ENCODE measurements around the gene TP53RK. TPM values are rescaled to one million over a fixed set of nuclear protein-coding genes. Genes with fewer than 3 reads are reported as not detected.

The TP53RK gene
- total and polyA plus RNA-seq, 2 of the 13 experiments (the other 11 are each of a cell fraction or from before 2014, with no cell fraction given) = 12.9 to 25.5 TPM

DNA sequence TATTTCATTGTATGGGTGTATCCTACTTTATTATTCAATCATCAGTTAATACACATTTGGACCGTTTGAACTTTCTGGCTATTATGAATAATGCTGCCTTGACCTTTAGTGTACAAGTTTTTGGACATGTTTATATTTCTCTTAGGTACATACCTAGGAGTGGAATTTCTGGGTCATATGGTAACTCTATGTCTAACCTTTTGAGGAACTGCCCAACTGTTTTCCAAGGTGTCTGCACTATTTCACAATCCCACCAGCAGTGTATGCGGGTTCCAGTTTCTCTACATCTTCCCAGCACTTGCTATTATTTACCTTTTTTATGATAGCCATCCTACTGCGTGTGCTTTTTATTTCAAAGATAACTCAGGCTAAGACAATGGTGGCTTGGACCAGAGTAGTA is 23.6 kb downstream of the TP53RK start (continued):
- TF ChIP-seq, protein P1, sequence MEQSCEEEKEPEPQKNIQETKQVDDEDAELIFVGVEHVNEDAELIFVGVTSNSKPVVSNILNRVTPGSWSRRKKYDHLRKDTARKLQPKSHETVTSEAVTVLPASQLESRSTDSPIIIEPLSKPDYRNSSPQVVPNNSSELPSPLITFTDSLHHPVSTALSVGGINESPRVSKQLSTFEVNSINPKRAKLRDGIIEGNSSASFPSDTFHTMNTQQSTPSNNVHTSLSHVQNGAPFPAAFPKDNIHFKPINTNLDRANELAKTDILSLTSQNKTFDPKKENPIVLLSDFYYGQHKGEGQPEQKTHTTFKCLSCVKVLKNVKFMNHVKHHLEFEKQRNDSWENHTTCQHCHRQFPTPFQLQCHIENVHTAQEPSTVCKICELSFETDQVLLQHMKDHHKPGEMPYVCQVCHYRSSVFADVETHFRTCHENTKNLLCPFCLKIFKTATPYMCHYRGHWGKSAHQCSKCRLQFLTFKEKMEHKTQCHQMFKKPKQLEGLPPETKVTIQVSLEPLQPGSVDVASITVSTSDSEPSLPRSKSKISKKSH (CRISPR knock-in tag; IDR thresholded peaks at IDR 0.05; ENCODE audit: borderline replicate concordance) = no peak
- TF ChIP-seq, protein P2, sequence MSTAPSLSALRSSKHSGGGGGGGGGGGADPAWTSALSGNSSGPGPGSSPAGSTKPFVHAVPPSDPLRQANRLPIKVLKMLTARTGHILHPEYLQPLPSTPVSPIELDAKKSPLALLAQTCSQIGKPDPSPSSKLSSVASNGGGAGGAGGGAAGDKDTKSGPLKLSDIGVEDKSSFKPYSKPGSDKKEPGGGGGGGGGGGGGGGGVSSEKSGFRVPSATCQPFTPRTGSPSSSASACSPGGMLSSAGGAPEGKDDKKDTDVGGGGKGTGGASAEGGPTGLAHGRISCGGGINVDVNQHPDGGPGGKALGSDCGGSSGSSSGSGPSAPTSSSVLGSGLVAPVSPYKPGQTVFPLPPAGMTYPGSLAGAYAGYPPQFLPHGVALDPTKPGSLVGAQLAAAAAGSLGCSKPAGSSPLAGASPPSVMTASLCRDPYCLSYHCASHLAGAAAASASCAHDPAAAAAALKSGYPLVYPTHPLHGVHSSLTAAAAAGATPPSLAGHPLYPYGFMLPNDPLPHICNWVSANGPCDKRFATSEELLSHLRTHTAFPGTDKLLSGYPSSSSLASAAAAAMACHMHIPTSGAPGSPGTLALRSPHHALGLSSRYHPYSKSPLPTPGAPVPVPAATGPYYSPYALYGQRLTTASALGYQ (CRISPR knock-in tag; IDR thresholded peaks at IDR 0.05) = no peak
- TF ChIP-seq PPARG (CRISPR knock-in tag; conservative IDR thresholded peaks at IDR 0.05) = peak; percentile 56; the same call in 1 of the 2 replicates
- no peak for TF ChIP-seq AHR (CRISPR knock-in tag; IDR thresholded peaks at IDR 0.05)
- TF ChIP-seq, protein P3, sequence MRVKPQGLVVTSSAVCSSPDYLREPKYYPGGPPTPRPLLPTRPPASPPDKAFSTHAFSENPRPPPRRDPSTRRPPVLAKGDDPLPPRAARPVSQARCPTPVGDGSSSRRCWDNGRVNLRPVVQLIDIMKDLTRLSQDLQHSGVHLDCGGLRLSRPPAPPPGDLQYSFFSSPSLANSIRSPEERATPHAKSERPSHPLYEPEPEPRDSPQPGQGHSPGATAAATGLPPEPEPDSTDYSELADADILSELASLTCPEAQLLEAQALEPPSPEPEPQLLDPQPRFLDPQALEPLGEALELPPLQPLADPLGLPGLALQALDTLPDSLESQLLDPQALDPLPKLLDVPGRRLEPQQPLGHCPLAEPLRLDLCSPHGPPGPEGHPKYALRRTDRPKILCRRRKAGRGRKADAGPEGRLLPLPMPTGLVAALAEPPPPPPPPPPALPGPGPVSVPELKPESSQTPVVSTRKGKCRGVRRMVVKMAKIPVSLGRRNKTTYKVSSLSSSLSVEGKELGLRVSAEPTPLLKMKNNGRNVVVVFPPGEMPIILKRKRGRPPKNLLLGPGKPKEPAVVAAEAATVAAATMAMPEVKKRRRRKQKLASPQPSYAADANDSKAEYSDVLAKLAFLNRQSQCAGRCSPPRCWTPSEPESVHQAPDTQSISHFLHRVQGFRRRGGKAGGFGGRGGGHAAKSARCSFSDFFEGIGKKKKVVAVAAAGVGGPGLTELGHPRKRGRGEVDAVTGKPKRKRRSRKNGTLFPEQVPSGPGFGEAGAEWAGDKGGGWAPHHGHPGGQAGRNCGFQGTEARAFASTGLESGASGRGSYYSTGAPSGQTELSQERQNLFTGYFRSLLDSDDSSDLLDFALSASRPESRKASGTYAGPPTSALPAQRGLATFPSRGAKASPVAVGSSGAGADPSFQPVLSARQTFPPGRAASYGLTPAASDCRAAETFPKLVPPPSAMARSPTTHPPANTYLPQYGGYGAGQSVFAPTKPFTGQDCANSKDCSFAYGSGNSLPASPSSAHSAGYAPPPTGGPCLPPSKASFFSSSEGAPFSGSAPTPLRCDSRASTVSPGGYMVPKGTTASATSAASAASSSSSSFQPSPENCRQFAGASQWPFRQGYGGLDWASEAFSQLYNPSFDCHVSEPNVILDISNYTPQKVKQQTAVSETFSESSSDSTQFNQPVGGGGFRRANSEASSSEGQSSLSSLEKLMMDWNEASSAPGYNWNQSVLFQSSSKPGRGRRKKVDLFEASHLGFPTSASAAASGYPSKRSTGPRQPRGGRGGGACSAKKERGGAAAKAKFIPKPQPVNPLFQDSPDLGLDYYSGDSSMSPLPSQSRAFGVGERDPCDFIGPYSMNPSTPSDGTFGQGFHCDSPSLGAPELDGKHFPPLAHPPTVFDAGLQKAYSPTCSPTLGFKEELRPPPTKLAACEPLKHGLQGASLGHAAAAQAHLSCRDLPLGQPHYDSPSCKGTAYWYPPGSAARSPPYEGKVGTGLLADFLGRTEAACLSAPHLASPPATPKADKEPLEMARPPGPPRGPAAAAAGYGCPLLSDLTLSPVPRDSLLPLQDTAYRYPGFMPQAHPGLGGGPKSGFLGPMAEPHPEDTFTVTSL (CRISPR knock-in tag; IDR thresholded peaks at IDR 0.05; ENCODE audit: borderline replicate concordance) = 0 out of 2 replicates have a peak, but pooled peaks have one; percentile 33
- TF ChIP-seq PCBP2 (optimal IDR thresholded peaks at IDR 0.05; ENCODE audit: low read depth, low read length, poor library complexity, severe bottlenecking) = no peak
- TF ChIP-seq FOXJ3 (CRISPR knock-in tag; IDR thresholded peaks at IDR 0.05; ENCODE audit: borderline replicate concordance) = 0 out of 2 replicates have a peak, but pooled peaks have one; percentile 38
- TF ChIP-seq XRCC5 (optimal IDR thresholded peaks at IDR 0.05; ENCODE audit: low read length) = no peak
- TF ChIP-seq, protein P4, sequence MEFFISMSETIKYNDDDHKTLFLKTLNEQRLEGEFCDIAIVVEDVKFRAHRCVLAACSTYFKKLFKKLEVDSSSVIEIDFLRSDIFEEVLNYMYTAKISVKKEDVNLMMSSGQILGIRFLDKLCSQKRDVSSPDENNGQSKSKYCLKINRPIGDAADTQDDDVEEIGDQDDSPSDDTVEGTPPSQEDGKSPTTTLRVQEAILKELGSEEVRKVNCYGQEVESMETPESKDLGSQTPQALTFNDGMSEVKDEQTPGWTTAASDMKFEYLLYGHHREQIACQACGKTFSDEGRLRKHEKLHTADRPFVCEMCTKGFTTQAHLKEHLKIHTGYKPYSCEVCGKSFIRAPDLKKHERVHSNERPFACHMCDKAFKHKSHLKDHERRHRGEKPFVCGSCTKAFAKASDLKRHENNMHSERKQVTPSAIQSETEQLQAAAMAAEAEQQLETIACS (CRISPR knock-in tag; IDR thresholded peaks at IDR 0.05) = no peak
- TF ChIP-seq, protein P5, sequence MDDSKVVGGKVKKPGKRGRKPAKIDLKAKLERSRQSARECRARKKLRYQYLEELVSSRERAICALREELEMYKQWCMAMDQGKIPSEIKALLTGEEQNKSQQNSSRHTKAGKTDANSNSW (CRISPR knock-in tag; IDR thresholded peaks at IDR 0.05; ENCODE audit: borderline replicate concordance) = no peak
- no peak for TF ChIP-seq ZNF337 (CRISPR knock-in tag; IDR thresholded peaks at IDR 0.05; ENCODE audit: borderline replicate concordance, low read depth)

All from HepG2 (cell line).